GM19035 (cell line): ENCODE results near the gene MAPK8IP1.

ENCODE experiments used
- ATAC-seq: cut with Tn5 transposase; IDR thresholded peaks from one replicate; pipeline ENCODE4 v1.9.1; 2021; ENCODE audit not compliant: unreplicated experiment

Gene MAPK8IP1

DNA sequence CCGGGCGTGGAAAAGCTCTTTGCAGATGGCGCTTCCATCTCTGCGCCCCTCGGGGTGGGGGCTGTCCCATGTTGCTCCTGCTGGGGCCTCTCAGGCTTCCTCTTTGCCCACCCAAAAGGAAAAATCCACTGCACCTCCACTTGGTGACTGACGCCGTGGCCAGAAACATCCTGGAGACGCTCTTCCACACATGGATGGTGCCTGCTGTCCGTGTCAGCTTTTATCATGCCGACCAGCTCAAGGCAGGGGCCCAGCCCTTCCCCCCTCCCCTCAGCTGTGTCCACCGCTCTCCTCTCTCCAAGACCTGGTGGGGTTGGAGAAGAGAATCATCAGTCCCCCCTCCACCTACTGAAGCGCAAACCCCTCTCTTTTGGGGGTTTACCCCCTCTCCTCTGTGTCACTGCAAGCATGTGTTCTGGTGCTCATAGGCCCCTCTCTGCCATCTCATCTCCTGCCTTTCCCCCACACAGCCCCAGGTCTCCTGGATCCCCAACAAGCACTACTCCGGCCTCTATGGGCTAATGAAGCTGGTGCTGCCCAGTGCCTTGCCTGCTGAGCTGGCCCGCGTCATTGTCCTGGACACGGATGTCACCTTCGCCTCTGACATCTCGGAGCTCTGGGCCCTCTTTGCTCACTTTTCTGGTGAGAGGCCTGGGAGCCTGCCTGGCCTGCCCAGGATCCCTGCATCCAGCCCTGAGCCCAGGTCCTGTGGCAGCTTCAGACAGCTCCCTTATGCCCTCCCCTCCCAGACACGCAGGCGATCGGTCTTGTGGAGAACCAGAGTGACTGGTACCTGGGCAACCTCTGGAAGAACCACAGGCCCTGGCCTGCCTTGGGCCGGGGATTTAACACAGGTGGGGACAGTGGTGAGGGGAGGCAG, 38.8 kb downstream of the MAPK8IP1 start:
- no peak for ATAC-seq

DNA sequence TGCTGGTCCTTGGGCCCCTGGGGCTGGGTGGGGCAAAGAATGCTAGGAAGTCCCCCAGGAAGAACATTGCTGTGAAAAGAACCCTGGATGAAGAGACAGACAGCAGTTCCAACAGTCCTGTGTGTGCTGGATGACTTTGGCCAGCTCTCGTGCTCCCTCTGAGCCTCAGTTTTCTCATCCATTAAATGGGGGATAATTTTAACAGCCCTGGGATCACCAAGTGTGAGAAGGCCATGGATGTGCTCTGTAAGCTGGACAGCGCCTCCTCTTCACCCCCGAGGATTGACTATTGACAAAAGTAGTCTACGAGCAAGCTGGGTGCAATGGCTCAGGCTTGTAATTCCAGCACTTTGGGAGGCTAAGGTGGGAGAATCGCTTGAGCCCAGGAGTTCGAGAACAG, 39.5 kb downstream of the MAPK8IP1 start:
- no peak for ATAC-seq

DNA sequence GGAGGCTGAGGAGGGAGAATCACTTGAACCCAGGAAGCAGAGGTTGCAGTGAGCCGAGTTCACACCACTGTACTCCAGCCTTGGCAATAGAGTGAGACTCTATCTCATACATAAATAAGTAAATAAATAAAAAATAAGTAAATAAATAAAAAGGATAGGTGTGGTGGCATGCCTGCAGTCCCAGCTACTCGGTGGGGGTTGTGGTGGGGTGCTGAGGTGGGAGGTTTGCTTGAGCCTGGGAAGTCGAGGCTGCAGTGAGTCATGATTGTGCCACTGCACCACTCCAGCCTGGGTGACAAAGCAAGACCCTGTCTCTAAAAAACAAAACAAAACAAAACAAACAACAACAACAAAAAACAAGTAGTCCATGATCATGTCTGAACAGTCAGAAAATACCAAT, 40.1 kb downstream of the MAPK8IP1 start:
- ATAC-seq, result no peak

DNA sequence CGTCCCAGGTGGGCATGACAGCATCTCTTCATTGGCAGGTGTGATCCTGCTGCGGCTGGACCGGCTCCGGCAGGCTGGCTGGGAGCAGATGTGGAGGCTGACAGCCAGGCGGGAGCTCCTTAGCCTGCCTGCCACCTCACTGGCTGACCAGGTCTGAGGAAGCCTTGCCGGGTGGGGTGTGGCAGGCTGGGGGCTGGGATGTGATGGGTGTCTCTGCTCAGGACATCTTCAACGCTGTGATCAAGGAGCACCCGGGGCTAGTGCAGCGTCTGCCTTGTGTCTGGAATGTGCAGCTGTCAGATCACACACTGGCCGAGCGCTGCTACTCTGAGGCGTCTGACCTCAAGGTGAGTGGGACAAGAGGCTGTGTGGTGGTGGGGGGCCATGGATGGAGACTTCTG, 40.5 kb downstream of the MAPK8IP1 start:
- ATAC-seq, result no peak

DNA sequence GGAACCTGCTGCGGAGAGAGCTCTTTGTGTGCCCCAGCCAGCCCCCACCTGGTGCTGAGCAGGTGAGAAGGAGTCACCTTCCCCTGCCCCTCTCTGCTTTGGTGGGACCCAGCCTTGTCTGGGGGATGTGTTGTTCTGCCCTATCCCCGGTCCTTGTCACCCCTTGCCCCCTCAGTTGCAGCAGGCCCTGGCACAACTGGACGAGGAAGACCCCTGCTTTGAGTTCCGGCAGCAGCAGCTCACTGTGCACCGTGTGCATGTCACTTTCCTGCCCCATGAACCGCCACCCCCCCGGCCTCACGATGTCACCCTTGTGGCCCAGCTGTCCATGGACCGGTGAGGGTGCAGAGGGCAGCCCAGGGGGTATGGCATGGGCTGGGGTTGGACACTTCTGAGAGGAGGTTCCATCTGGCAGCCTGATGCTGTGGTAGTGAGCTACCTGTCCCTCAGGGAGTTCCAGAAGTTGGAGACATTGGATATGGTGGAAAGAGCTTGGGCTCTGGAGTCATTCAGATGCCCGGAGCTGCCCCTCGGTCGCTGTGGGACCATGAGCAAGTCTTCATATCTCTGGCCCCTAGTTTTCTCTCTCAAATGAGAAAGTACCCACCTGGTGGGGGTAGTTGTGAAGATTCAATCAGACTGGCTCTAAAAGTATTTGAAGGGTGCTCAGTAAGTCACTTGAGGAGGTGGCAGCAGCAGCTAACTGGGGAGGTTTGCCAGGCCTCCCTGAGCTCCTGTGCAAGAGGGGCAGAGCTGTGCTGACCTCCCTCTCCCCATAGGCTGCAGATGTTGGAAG, 41.3 kb downstream of the MAPK8IP1 start:
- ATAC-seq, result no peak

DNA sequence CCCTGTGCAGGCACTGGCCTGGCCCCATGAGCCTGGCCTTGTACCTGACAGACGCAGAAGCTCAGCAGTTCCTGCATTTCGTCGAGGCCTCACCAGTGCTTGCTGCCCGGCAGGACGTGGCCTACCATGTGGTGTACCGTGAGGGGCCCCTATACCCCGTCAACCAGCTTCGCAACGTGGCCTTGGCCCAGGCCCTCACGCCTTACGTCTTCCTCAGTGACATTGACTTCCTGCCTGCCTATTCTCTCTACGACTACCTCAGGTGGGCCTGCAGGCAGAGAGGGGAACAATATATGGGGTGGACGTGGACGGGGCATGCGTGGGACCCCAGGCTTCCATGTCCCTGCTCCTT, 41.9 kb downstream of the MAPK8IP1 start:
- ATAC-seq, result no peak

DNA sequence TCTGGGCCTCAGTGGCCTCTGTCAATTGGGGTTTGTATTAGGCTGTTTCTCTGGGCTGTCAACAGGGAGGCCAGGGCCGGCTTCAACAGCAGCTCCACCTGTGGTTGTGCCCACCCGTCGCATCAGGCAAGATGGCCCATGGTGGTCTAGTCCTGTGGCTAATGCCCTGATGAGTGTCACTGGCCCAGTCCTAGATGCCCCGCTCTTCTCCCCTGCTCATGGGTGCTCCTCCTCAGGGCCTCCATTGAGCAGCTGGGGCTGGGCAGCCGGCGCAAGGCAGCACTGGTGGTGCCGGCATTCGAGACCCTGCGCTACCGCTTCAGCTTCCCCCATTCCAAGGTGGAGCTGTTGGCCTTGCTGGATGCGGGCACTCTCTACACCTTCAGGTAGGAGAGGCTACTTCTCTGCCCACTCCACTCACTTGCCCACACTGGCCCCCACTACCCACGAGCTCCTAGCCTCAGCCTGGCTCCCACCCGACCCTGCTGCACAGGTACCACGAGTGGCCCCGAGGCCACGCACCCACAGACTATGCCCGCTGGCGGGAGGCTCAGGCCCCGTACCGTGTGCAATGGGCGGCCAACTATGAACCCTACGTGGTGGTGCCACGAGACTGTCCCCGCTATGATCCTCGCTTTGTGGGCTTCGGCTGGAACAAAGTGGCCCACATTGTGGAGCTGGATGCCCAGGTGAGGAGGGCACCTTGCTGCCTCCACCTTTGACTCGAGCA, 42.4 kb downstream of the MAPK8IP1 start:
- no peak for ATAC-seq

DNA sequence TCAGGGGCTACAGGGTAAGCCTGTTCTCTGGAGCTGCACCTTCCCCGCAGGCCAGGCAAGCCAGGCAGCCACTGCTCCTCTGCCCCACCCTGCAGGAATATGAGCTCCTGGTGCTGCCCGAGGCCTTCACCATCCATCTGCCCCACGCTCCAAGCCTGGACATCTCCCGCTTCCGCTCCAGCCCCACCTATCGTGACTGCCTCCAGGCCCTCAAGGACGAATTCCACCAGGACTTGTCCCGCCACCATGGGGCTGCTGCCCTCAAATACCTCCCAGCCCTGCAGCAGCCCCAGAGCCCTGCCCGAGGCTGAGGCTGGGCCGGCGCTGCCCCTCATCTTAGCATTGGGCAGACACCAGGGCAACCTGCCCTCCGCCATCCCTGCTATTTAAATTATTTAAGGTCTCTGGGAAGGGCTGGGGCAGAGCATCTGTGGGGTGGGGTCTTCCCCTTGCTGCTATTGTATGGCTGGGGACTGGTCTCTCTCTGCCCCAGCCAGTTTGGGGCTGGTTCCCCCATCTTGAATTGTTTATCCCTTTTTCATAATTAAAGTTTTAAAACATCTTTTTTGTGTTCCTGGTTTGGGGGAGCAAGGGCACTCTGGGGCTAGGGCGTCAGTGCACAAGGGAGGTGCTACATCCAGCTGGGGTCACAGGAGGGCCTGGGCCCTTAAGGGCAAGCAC, 43.2 kb downstream of the MAPK8IP1 start:
- ATAC-seq, result no peak

DNA sequence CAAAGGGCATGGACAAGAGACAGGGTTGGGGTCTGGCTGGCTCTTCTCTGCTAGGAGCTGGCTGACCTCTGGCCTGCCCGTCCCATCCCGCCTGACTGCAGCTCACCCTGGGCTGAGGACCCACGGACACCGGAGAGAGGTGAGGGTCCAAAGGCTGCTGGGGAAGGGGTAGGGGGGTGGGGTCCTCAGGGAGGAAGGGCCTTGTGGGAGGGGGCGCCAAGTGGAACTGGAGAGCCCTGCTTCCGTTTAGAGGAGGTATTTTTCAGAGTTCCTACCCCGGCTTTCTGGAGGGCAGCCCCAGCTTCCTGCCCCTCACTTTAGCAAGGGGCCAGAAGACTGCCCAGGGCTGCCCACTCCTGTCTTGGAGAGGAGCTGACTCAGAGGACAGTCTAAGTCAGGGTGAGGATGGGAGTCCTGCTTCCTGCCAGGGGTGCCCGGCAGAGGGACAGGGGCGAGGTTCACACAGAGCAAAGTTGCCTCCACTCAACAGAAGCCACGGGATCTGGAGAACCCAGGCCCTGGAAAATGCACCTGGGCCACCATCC, 44.1 kb downstream of the MAPK8IP1 start:
- ATAC-seq, result peak; percentile 3

DNA sequence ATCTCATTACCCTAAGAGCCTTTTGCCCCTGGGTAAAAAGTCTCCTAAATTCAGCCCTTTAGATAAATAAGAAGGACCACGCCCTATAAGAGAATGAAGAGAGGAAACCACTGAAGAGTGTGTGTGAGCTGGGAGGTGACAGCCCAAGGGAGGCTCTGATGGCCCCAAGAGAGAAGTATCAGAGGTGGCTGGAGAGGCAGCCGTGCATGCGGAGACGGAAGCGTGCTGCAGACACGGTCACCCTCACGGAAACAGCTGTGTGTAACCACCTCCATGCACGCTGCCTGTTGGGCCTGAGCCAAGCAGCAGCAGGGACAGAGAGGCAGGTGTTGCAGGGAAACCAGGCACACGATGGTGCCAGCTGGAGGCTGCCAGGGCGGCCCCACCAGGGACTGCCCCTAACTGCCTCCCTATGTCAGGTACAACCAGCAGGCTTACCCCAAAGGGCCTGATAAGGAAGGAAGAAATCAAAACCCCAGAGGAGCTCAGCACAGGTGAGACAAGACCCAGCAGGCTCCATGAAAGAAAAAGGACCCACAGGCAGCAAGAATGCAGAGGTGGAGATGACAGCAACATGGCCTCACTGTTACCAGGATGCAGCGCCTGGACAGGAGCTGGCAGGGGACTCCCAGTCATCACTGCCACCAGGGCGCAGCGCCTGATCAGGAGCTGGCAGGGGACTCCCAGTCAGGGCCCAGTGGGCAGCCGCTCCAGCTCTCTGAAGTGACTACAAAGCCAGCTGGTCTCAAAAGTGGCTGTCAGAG, 44.8 kb downstream of the MAPK8IP1 start:
- ATAC-seq, result peak; percentile 95

DNA sequence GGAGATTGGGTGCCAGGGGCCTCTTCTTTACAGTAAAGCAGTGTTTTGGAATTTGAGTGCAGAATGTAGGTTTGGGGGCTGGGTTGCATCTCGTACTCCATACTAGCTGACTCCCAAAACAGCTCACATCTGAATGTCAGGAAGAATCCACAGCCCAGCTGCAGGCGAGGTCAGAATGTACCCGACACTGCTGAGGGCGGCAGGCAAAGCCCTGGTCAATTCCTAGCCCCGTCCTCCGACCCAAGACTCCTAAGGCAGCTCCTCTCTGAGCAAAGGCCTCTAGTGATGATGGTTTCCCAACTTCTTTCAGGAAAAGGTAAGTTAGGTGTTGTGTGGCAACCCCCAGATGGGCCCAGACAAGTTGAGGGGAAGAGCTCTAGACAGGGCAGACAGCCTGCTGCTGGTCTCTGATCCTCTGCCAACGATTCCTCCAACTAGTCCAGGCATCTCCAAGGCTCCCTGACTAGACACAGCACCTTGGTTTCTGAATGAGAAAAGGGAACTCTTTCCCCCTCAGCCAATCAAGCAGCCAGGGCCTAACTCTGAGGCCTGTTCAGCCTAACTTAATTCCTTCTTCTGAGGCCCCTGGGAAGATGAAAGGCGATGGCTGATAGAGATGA, 45.6 kb downstream of the MAPK8IP1 start:
- ATAC-seq, result no peak

DNA sequence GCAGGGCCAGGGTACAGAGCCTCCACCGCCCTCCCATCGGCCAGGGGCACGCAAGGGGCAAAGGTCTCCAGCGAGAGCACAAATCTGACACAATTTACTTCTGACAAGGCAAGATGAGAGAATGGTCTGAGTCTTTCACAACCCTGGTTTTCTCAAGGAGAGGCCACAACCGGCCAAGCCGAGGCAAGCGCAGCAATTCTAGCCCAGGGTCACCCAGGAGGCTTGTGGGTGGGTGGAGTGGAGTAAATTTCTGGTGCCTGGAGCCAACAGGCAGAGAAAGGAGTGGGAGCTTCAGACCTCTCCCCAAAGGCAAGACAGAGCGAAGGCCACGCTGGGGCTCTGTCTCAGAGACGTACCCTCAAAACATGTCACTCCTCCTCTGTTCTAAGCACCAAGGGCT, 46.3 kb downstream of the MAPK8IP1 start:
- ATAC-seq, result no peak

DNA sequence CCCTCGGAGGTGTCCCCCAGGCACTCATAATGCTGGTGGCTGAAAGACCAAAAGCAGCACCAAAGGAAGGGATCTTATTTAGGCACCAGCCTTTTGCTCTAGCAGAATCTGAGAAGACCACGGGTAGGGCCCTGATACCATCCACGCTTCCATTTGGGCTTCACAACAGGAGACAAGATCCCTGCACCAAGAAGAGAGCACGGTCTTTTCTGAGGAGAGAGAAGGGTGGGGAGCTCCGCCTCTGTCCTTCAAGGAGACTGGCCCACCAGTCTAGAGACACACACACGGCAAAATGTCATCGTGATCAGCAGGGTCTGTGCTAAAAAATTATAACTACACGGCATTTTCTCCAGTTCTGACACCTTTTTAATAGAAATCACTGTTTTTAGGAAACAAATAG, 46.8 kb downstream of the MAPK8IP1 start:
- ATAC-seq, result no peak

DNA sequence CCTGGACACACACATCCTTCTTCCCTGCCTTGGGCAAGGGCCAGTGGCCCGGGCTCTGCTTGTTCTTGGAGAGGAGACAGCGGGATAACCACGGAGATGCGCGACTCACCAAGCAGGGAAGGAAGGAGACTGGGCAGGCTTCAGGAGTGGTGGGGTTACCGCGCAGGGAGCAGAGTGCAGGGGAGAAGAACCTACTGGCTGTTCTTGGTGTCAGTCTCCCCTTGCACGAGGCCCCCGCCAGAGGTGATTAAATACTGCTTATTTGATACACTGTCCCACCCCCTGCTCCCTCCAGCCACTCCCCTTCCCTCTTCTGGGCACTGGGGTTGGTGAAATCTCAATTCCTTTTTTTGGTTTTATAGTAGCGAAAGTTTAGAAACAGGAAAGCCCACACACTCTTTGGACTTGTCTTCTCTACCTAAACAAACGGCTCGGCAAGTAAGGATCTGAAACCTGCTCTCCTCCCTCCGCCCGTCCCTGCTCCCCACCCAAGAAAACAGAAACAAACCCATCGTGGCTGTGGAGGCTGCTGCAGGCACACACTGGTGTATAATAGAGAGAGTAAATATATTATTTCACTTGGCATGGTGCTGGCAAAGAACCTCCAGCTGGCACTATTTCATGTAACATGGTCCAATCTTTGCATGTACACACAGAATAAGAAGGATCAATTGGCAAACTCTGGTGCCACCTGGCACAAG, 47.8 kb downstream of the MAPK8IP1 start:
- ATAC-seq, result no peak

DNA sequence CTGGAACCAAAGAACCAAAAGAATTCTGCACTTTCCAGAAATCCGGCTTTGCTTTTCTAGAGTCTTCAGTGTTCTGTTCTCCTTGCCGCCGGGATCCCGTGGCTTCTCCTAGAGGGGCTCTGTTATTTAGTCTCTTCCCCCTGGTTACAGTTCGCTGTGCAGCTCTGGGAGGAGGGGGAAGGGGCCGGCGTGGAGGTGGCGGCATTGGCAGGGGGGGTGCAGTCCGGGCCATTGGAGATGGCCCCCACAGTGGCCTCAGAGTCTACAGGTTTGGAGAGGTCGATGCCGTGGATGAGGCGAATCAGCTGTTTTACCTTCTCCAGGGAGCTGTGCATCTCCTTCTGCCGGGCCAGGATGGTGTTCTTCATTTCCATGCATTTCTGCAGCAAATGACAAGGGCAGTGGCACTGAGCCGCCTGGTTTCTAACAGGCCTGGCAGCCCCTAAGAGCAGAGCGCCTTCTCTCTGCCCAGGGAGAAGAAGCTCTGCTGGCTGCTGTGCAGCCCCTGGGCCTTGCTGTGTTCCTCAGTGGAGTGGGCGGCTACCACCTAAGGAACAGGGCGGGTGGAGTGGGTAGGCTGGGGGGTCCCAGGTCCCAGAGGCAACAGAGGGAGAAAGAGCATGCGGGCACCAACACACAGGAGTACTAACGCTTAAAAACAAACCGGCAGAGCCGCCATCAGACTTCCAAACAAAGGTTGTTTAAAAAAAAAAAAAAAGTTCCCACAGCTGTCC, 48.6 kb downstream of the MAPK8IP1 start:
- no peak for ATAC-seq

DNA sequence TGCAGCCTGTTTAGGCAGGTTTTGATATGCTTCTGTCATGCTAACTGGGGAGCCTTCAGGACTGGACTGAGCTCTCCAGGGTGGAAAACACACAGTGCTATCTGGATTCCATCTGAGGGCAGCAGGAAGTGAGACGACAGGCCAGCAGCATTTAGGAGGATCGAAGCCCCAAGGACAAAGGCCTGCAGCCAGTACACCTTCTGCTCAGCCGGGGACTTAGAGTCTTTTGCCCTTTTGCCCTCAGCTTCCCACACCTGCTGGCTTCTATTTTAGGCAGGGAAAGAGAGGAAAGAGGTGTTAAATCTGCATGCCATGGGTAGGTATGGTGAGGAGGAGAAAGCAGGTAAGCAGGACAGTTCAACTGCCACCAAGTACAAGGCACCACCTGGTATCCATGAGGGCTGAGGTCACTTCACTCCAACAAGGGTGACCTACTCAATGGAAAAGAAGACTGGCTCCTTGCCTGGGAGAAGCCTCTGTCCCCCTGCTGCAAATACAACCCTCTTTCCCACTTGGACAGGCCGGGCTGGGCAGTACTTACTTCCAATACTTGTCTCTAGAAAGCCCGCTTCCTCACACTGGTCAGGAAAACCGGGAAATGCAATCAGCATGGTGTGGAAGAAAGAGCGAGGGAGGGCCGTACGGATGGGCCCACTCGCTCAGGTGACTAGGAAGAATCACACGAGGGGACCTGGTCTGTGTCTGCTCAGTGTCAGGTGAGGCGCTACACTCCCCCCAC, 49.3 kb downstream of the MAPK8IP1 start:
- ATAC-seq, result no peak

DNA sequence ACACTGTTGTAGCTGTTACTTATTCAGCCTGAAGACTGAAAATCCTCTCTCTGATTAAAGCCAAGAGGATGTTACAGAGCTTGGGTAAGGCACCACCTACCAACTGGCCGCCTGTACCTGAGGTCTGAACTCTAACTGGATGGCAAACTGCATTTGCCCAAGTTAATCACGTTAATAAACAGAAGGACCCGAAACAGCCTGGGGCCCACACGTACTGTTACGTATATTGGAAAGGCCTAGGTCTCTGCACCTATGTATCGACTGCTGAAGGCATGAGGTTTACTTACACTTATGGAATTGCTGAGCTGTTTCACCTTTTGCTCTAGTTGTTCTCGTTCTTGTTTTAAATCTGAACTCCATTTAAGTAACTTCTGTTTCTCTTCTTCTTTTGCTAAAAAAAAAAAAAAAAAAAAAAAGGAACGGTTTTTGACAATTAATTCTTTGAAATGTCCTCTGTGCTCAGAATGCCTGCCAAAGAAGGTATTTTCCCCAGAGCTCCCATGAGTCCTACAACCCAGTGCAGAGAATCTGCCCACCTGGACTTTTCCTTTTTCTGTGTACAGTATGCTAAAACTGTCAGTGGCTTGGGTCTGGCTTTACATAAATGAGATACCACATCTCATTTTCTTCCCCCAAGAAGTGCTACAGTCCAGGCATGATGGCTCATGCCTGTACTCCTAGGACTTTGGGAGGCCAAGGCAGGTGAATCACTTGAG, 50.1 kb downstream of the MAPK8IP1 start:
- ATAC-seq, result no peak
